ENCODE data around the gene DHCR24. TPM values are rescaled to one million over a fixed set of nuclear protein-coding genes. Genes with fewer than 3 reads are reported as not detected.

The DHCR24 gene
- total RNA-seq, 1 donor from 2014 or later, result 417 TPM

GRCh38 chr1:54929700-54930099 is 42.7 kb upstream of the DHCR24 start:
- Mint-ChIP-seq H3K4me1 (no peaks in the 10 kb centered on the region), H3K27ac (ENCODE audit: unreplicated experiment) (no peak overlapping the region), H3K4me3 (no peak overlapping the region), H3K27me3 (ENCODE audit: low read depth) (no peaks in the 10 kb centered on the region), H3K36me3 (ENCODE audit: low read depth) (peaks cover 4% of the 10 kb centered on the region), H3K9me3 (peaks cover 4% of the 10 kb centered on the region)
- TF ChIP-seq, protein P1, sequence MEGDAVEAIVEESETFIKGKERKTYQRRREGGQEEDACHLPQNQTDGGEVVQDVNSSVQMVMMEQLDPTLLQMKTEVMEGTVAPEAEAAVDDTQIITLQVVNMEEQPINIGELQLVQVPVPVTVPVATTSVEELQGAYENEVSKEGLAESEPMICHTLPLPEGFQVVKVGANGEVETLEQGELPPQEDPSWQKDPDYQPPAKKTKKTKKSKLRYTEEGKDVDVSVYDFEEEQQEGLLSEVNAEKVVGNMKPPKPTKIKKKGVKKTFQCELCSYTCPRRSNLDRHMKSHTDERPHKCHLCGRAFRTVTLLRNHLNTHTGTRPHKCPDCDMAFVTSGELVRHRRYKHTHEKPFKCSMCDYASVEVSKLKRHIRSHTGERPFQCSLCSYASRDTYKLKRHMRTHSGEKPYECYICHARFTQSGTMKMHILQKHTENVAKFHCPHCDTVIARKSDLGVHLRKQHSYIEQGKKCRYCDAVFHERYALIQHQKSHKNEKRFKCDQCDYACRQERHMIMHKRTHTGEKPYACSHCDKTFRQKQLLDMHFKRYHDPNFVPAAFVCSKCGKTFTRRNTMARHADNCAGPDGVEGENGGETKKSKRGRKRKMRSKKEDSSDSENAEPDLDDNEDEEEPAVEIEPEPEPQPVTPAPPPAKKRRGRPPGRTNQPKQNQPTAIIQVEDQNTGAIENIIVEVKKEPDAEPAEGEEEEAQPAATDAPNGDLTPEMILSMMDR (conservative IDR thresholded peaks at IDR 0.05), result no peak
- DNase-seq (ENCODE audit: low read depth, low spot score), result no peak

- Mint-ChIP-seq H3K4me1 (no peaks in the 10 kb centered on the region), H3K27ac (ENCODE audit: unreplicated experiment) (no peak overlapping the region), H3K9me3 (no peaks in the 10 kb centered on the region), H3K36me3 (ENCODE audit: low read depth) (no peaks in the 10 kb centered on the region), H3K4me3 (no peak overlapping the region), H3K27me3 (ENCODE audit: low read depth) (peaks cover 3% of the 10 kb centered on the region)
- DNase-seq (ENCODE audit: low read depth, low spot score), result no peak
- TF ChIP-seq, protein P1 (conservative IDR thresholded peaks at IDR 0.05), result no peak
Observed at GRCh38 chr1:54928327-54928726, 41.3 kb upstream of the DHCR24 start.

- Mint-ChIP-seq H3K36me3 (ENCODE audit: low read depth) (no peaks in the 10 kb centered on the region), H3K27ac (ENCODE audit: unreplicated experiment) (no peak overlapping the region), H3K4me1 (no peaks in the 10 kb centered on the region), H3K4me3 (no peak overlapping the region), H3K9me3 (no peaks in the 10 kb centered on the region), H3K27me3 (ENCODE audit: low read depth) (peaks cover 3% of the 10 kb centered on the region)
- no peak for DNase-seq (ENCODE audit: low read depth, low spot score)
- TF ChIP-seq, protein P1 (conservative IDR thresholded peaks at IDR 0.05), result no peak
Observed at GRCh38 chr1:54927472-54928240, 40.7 kb upstream of the DHCR24 start.

DNA sequence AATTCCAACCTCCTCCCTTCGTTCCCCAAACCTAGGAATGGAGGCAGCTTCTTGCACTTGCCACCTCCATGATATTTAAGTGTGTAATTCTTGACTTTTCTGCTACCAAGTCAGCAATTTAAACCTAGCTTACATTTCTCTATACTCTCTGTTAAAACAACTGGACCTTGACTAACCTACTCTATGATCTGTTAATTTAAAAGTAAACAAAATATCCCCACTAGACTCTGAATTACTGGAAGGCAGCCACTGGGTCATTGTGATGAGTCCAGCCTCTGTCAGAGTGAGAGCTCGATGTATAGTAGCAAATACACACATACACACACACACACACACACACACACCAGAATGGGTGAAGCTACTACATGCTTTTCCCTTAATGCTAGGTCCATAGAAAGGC is 40.0 kb upstream of the DHCR24 start:
- Mint-ChIP-seq H3K4me1 (no peaks in the 10 kb centered on the region), H3K27ac (ENCODE audit: unreplicated experiment) (no peak overlapping the region), H3K9me3 (no peaks in the 10 kb centered on the region), H3K36me3 (ENCODE audit: low read depth) (no peaks in the 10 kb centered on the region), H3K27me3 (ENCODE audit: low read depth) (peaks cover 3% of the 10 kb centered on the region), H3K4me3 (no peak overlapping the region)
- no peak for DNase-seq (ENCODE audit: low read depth, low spot score)
- TF ChIP-seq, protein P1 (conservative IDR thresholded peaks at IDR 0.05), result no peak

- no peaks in the 10 kb centered on the region for H3K9me3 Mint-ChIP-seq
- H3K27ac Mint-ChIP-seq (ENCODE audit: unreplicated experiment), result no peak overlapping the region
- no peaks in the 10 kb centered on the region for H3K36me3 Mint-ChIP-seq (ENCODE audit: low read depth)
- H3K4me3 Mint-ChIP-seq, result no peak overlapping the region
- no peaks in the 10 kb centered on the region for H3K4me1 Mint-ChIP-seq
- peaks cover 5% of the 10 kb centered on the region for H3K27me3 Mint-ChIP-seq (ENCODE audit: low read depth)
- DNase-seq (ENCODE audit: low read depth, low spot score), result no peak
- TF ChIP-seq, protein P1 (conservative IDR thresholded peaks at IDR 0.05), result no peak
Observed at GRCh38 chr1:54922921-54923421, 36.0 kb upstream of the DHCR24 start.

All from neural crest cell (in vitro differentiated cells).